Cerebellar cortex (tissue), 1 donor: ENCODE results near the gene SACM1L.

Experiments used
- DNase-seq: peaks from one replicate; pipeline ENCODE4 v3.0.0-alpha.2; 2015; ENCODE audit warnings: low spot score

Gene SACM1L

GRCh38 chr3:45771166-45771775 is 82.1 kb downstream of the SACM1L start:
- DNase-seq: no peak

DNA sequence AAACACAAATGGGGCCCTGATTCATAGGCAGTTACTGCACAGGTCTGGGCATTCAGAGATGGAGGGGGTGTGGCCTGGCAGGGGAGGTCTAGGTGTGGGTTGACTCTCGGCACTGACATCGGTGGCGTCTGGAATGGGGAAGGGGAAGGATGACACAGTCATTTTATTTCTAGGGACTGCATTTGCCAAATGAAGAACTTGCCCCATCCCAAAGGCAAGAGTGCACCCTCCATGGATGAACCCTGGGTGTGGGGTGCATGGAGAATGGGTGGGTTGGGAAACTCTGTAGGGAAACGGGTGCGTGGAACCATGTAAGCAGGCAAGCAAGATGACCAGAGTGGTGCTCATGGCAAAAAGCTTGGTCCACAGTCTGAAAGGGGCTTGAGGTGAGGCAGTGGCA is 82.6 kb downstream of the SACM1L start:
- no peak for DNase-seq

DNA sequence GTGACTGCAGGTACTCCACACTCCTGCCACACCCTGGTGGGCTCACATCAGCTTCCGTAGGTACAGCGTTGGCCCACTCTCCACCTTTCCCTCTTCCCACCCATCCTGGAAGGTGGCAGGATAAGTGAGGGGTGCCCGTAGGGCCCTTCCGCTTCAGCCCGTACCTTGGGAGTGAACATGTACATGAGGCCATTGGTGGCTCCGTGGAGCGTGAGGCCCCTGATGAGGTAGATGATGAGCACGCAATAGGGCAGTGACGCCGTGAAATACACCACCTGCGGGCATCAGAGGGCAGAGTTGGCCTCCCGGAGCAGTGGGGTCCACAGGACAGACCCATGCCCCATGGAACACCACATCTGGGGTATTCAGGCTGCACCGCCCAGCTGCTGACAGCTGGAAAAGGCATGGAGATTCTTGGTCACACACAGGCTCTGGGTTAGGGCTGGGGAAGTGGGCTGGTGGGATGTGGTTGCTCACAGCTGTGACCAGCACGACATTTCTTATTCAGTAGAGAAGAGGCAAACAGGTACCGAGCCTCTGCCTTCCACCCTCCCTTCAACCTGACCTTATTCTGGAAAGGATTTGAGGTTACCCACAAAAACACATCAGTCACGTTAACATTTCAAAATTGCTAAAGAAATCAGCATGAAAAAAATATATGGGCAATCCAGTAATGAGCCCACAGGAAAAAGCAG is 83.3 kb downstream of the SACM1L start:
- DNase-seq: no peak

DNA sequence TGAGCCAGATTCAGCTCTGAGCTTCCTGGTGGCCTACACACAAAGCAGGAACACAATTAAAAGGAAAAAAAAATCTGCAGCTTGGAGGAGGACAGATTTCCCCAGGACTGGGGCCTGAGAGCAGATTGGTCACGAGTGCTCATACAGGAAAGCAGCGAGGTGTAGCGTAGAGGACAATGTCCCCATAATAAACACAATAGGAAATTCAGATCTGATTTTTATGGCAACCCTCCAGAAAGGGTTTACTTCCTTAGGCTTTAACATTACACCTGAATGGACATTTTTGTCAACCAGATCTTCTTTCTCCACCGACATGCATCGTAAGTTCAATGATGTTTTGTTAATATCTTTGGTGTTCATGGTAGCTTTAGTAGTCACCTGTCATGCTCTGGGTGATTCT is 83.9 kb downstream of the SACM1L start:
- DNase-seq: no peak

- DNase-seq: no peak
These were observed 84.7 kb downstream of the SACM1L start for GRCh38 chr3:45773714-45774449.

DNA sequence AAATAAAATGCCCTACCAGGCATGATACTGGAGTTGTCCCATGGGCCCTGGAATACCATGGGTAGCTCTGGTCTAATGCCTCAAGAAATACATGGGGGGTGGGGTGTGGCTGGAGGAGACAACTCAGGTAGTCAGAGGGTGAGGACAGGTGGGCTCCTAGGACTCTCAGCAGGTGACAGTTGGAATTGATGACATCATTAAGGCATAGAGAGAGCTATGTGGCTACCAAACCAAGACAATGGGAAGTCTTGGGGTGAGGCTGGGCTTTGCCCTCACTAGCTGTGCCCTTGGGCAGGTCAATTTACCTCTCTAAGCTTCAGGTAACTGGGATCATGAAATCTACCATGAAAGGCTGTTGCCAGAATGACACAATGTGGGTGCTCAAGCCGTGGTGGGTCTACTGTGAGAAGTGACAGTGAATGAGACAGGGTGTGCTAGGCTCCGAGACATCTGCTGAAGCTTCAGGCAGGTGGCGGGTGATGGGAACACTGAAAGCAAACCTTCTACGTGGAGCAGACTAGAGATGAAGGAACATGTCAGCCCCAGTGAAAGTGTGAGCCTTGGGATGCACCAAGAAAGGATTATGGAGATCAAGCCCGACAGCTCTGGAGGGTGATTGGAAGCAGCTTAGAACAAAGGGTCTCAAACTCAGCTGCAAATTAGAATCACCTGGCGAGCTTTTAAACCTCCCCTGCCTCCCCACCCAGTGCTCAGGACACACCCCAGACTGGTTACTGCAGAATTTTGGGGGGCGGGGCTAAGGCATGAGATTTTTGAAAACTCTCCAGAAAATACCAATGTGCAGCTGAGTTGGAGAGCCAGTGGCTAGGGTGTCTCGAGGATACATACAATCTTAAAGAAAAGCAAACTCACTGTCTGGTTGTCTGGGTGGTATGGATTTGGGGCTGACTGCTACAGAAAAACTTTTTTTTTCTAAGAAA is 85.7 kb downstream of the SACM1L start:
- no peak for DNase-seq

DNA sequence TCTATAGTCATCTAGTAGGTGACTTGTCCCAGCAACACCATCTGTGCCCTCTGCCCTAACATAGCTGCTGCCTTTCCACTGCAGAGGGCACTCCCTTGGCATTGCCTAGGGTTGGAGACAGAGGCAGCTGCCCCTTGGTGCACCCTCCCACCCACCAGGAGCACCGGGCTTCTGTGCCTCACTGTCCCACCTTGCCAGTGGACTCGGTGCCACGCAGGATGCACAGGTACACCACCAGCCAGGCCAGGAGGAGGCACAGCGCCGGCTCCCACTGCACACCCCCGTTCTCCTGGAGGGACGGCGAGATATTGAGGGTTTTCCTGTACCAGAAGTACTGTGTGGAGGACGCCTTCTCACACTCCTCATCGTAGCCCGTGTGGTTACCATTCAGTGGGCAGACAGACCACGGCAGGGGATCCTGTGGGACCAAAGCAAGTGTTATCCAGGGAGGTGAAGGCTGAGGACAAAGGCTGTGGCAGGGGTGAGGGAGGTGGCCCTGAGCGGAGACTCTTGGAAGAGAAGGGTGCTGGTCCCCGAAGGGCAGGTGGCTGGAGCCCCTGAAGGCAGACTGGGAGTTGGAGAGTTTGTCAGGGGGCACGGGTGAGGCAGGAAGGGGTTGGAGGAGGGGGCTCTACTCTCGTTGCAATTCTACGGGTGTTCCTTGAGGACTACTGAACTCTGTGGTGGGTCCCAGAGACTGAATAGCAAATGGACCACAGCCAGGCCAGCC is 86.5 kb downstream of the SACM1L start:
- no peak for DNase-seq

GRCh38 chr3:45776301-45776595 is 87.1 kb downstream of the SACM1L start:
- DNase-seq: no peak

GRCh38 chr3:45776611-45777010 is 87.4 kb downstream of the SACM1L start:
- DNase-seq: no peak

- DNase-seq: no peak
These were observed 88.0 kb downstream of the SACM1L start for GRCh38 chr3:45777111-45777745.

- DNase-seq: no peak
These were observed 88.7 kb downstream of the SACM1L start for GRCh38 chr3:45777746-45778386.

DNA sequence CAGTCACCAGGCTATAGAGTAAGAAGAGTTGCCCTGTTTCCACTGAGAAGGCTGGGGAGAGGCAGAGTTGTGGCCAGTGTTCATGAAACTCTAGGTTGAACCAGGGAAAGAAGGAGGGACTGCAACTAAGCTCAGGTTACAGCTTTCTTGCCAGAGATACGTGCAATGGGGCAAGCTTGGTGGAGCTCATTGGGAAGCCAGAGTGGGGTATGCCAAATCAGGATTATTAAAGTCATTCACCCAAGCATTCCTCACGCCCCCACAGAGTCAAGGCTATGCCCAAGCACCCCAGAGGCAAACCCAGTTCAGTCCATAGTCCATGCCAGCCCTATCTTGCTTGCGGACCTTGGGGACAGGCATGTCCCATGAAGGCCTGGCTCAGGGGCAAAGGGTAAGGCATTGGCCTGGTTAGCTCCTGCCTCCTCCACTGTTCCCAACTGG is 89.6 kb downstream of the SACM1L start:
- no peak for DNase-seq

GRCh38 chr3:45779746-45780735 is 90.8 kb downstream of the SACM1L start:
- DNase-seq: no peak

- DNase-seq: no peak
These were observed 92.1 kb downstream of the SACM1L start for GRCh38 chr3:45781271-45781670.

DNA sequence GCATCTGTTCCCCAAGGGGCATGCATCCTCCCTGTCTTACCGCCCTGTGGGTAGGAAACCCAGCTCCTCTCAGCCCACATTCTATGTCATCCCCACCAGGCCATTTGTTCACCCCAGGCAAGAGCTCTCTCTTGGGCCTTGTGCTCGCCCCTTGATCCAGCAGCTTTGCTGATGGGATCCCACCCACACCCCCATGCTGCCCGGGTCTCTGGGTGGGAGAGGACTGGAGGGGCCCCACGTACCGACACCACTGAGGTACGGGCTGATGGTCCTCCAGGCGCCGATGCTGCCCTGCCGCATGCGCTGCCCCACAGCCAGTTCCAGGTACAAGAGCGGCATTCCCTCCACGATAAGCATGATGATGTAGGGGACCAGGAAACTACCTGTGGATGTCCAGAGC is 92.6 kb downstream of the SACM1L start:
- DNase-seq: no peak

- DNase-seq: no peak
These were observed 93.2 kb downstream of the SACM1L start for GRCh38 chr3:45782381-45782780.

- DNase-seq: no peak
These were observed 94.5 kb downstream of the SACM1L start for GRCh38 chr3:45783667-45784066.

- no peak for DNase-seq
These were observed 96.5 kb downstream of the SACM1L start for GRCh38 chr3:45785605-45786150.
